ENCODE results near the gene HEMK1.
A peak's percentile ranks its signal among the peaks of the same experiment; 100 is the strongest.

The HEMK1 gene

DNA sequence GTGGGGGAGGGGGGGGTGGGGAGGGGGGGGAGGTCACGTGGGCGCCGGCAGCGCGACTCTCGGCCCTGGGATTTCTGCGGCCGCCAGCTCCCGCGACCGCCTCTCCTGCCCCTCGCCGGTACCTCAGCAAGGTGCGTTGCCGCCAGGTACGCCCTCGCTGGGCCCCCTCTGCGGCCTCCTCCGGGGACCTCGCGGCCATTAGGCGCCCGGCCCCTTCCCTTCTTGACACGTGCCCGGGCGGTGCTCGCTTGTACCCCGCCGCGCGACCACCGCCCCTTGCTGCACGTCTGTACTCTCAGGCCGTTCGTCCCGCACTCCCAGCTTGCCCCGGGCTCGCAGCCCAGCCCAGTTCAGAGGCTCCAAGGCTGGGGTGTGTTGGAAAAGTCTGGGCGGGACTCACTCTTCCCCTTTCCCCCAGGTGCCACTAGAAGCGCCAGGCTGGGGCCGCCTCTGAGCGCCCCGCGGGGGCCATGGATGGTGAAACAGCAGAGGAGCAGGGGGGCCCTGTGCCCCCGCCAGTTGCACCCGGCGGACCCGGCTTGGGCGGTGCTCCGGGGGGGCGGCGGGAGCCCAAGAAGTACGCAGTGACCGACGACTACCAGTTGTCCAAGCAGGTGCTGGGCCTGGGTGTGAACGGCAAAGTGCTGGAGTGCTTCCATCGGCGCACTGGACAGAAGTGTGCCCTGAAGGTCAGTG is 47.9 kb downstream of the HEMK1 start, which contains the start of gene MAPKAPK3:
Gene MAPKAPK3, plus strand, starts transcription at position 56 of the 696 bp plus-strand sequence. Its CDS starts 415 bp downstream, at position 471.
- peak in 1 of 2 experiments; percentile 64 for DNase-seq

DNA sequence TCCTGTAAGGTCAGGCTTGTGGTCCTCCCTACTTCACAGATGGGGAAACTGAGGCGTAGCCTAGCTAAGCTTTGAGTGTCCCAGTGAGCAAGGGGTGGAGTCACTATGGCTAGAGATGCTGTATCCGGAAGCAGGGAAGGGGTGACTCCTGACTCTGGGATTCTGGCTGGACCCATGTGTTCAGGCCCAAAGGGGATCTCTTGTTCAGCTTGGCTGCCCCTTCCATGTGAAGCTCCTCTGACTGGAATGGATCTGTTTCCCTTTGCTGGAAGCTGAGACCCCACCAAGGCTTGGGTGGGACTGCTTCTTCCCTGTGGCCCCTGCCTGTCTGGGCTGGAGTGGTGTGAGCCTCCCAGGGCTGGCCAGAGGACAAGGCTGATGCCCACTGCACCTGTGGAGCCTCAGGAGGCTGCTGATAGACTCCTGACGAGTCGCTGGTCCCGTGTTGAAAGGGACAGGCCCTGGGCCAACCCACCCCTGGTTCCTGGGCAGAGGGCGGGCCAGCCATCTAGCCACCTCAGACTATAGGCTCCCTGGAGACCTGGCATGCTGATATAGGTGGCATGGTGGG is 48.7 kb downstream of the HEMK1 start:
- DNase-seq, result peak in 1 of 2 experiments; percentile 35

DNA sequence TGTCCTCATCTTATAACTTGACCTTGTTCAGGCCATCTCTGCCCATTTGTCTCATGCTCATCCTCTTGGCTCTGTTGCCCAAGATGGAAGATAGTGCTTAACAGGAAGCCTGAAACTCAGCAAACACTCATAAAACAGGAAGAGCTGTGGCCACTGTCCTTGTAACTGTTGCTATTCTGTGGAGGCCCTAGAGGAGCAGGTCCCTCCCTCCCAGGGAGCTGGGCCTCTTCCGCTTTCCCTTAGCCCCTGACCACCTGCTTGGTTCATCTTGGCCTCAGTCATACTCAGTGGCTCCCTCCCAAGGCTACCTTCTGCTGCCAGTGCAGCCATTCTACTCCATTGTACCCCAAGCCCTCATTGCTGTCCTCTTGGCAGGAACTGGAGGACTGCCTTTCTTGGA is 51.1 kb downstream of the HEMK1 start:
- DNase-seq, result no peak

DNA sequence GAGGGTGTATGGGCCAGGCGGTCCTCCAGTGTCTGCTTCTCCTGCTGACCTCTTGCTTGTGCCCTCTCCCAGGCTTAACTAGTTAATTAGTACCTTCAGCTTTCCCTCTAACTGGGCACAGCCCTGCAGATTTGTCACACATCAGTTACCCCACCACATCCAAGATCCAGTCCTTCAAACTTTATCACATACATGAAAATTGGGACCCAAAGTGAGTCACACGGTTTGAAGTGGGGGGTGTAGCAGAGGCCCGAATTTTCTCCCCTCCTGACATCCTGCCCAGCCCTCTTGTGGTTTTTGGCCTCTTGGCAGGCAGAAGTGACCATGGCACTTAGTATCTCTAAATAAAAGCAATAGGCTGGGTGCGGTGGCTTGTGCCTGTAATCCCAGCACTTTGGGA is 51.5 kb downstream of the HEMK1 start:
- DNase-seq, result no peak

DNA sequence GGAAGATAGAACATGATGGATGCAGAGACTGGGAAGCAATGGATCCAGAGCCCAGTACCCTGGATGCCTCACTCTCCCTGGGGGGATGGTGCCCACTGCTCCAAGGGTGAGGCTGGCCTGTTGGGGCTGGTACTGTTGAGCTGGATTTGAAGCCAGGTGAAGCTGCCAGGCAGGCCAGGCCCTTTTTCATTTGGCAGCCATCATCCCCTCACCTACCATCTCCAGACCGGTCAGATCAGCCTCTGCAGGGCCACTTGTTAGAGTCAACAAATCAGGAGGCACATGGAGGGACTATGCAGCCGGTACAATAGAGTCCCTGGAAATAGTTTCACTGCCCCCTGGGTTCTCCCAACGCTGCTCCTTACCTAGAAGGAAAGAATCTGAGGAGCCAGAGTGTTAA is 53.6 kb downstream of the HEMK1 start:
- DNase-seq, result no peak

DNA sequence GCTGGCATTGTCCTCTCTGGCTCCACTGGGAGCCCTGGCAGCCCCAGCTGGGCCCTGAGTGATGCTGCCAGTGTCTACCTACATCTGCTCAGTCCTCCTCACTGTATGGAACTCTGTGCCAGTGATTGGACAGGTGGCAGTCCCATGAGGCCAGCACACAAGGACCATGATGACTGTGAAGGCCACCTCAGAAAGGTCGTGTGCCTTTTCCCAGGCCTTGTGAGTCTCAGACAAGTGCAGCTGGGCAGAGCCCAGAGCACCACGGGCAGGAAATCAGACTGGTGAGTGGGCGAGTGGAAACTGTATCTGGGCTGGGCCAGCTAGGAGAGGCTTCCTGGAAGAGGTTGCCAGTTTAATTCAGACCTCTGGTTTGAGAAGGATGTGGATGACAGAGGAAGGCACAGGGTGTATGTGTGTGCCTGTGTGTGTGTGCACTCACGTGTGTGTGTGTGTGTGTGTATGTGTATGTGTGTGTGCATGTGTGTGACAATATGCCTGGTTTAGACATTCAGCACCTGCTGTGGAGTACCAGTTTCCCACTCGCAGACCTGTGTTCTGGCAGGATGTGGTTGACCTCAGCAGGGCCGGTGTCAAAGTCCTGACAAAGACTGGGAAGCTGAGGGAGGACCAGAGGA is 54.6 kb downstream of the HEMK1 start:
- no peak for DNase-seq

DNA sequence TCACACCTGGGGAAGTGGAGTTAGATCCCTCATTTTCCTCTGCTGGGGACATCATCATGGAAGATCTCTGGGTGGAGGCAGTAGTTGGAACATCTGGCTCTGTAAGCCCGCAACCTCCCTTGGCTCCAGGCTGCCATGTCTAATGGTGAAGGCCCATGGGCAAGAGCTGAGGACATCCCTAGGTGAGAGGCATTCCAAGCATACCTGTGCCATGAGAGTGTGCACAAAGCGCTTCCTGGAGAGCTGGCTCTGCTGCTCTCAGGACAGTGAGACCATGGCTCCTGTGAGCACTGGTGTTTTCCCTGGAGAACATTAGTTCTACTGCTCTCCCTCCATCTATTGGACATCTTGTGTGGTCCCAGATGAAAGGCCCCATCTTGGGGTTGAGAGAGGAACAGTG is 55.3 kb downstream of the HEMK1 start:
- DNase-seq, result no peak

DNA sequence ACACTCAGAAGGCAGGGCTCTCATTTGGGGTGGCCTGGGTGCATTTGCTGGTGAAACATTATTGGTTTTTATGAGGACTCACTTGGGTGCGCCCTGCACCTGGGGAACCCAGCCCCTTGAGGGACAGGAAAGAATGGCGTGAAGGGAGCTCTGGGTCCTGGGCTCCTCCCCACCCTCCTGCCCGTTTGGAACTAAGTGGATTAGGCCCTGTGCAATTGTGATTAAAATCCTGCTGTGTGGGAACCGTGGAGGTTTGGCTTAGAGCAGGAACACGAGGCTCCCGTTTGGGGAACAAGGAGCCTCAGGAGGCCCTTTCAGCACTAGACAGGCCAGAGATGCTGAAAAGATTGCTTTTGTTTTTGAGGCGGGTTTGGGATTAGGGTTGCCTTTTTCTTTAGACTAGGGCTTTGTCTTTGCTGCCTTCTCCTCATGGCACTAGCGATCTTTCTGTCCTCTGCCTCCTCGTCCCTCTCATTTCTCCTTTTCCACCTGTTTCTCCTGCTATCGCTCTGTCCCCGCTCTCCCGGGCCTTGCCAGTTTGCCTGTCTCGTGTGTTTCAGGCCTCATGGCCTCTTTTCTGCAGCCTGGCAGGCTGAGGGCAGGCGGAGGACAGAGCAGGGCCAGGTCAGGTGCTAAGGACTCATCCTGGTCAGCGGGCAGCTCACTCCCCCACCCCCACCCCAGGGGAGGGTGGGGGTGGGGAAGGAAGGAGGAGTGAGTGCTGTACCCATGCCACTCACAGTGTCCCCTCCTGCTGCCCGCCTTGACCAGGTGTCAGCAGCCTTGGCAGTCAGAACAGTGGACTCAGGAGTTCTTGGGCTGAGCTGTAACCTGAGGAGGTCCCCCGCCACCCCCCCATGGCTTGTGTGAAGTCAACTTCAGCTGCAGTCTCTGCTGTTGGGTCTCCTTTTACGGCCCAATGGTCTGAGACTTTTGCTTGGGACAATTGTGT is 56.2 kb downstream of the HEMK1 start:
- no peak for DNase-seq

DNA sequence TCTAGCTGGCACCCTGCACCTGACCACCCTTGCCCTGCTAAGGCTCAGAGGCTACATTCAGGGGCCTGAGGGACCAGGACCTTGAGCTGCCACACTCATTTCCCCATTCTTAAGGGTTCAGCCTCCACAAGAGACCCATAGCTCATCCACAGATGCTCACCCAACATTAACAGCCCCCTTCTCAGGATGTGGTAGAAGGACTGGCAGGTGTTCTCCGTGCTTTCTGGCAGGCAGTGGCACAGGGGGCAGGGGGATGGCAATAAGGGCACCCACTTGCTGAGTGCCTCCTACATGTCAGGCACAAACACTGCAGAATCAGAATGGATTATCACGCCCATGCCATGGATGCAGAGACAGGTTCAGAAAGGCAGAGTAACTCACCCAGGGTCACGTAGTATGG is 57.1 kb downstream of the HEMK1 start:
- DNase-seq, result no peak

DNA sequence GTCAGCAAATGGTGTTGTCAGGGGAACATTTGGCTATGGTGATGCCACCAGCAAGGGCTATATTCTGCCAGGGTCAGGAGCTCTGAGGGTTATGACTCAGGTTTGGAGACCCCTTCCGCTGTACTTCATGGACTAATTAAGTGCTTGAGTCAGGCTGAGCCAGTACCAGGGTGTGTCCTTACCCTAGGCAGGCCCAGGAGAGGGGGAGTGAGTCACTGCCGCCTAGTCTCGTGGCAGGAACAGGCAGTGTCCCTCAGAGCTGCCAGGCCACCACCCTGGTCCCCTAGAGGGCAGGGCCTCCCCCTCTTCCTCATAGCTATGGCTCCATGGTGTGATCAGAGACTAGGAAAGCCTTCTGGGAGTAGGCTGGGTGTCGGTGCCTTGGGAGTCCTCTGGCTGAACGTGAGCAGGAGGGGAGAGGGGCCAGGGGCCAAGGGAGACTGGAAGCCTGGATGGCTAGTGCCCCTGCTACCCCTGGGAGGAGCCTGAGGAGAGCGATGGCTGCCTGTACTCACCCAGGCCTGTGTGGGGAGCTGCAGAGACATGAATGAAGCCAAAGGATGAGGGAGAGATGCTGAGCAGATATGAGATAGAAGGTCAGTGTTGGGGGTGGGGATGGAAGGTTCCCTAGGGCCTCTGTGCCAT is 58.2 kb downstream of the HEMK1 start:
- DNase-seq, result peak; percentile 27 to 33

DNA sequence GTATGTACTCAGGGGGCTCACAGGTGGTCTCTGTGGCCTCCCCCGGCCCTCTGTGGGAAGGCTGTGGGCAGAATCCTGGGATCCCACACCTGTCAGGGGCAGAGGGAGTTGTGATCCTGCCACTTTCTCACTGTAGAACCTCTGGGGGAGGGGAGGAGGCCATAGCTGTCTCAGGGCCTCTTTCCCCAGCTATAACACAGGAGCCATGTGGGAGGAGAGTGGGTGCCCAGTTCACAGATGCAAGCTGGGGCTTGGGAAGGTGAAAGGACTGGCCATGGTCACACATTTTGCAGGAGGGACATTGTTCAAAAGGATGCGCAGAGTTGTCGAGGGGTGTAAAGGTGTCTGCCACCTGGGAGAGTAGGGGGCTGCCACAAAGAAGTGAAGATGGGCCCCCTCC is 59.3 kb downstream of the HEMK1 start:
- no peak for DNase-seq

DNA sequence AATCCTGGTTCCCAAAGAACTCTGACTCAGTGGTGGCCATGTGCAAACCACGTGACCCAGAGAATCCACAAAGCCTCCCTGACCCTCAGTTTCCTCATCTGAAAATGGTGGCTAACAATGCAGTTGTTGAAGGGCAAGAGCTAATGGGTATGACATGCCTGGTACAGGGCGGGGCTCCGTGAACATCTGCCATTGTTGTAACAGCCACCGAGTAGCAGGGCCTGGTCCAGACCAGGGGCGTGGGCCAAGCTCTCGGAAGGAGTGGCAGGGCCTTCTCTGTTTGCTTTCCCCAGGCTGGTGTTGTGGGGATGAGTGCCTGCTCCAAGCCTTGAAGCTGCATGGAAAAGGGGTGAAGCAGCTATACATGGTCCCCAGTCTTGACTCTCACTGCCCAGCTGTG is 61.1 kb downstream of the HEMK1 start:
- no peak for DNase-seq

DNA sequence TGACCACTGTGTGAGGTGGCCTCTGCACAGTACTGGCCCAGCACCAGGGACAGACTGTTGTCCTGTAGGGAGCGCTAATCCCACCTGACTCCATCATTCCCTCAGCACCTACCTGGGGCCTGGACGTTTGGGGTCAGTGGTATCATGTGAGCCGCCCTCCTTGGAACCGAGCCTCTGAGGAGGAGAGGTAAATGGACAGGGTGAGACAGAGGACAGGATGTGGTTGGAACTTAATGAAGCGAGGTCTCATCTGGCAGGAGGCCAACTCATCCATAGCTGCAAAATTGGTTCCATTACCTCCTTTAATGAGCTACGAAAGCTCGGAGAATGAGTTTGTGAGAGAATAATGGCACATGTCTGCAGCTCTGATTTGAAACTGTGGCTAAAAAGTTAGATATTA is 61.6 kb downstream of the HEMK1 start:
- no peak for DNase-seq

DNA sequence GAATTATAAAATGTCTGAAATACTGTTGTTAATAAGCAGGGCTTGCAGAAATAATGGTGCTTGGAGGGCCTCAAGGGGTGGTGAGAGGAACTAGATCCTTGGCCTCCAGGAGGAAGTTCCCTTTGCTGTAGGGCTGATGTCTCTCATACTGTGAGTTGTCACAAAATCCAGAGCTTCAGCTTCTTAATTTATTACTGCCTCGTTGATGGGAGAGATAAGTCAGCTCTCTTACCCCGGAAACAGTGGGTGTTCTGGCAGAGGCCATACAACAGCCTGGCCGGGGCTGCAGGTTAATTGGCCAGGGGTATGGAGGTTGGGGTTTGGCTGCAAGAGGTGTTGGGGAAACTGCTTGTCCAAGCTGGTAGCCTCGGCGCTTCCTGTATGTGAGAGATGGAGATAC is 63.1 kb downstream of the HEMK1 start:
- DNase-seq, result no peak

DNA sequence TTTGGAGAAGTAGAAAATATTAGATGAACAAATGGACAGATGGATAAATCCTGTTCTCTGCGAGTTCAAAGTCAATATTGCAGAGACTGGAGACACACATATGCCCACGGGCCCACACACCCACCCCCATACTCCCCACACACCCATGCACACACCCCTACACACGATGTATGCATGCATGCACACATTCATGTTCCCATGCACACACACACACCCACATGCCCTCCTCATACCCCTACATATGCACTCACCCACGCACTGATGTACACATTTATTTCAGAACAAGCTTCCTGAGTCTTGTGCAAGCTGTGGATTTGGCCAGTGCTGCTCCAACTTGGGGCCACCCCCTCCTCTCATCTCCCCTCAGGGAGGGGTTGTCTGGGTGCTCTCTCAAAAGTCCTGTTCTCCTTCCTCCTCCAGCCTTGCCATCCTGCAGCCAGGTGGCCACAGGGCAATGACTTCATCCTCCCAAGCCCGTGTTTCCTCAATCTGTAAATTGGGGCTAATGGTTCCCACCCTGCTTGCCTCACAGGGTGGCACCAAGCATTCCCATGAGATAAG is 64.0 kb downstream of the HEMK1 start:
- no peak for DNase-seq

DNA sequence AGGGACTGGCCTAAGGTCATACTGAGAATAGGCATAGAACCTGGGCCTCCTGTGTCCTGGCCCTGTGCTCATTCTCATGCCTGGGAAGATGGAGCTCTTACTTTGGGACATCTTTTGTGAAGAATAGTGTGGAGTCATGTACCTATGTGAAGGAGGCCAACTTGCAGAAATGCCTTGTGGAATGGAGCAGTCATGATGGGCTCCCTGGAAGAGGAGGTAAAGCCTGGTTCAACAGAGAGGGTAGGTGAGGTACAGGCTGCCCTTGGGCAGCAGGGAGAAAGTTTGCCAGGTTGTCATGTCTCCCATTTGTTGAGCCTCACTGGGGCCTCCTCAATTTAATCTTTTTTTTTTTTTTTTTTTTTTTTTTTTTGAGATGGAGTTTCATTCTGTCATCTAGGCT is 65.7 kb downstream of the HEMK1 start:
- no peak for DNase-seq

DNA sequence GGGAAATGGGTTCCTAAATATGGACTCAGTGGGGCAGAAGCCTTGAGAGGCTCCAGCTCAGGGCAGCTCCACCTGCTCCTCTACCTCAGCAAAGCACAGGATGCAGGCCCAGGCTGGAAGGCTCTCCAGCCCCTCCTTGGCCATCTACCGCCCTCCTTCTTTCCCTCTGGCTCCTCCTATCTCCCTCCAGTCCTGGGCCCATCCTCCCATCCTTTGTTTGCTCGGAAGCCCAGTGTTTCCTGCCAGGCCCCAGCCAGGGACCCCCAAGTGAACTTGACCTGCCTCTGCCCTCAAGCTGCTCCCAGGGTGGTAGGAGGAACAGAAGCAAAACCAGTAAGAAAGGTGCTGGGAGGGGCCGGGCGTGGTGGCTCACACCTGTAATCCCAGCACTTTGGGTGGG is 67.7 kb downstream of the HEMK1 start:
- no peak for DNase-seq

DNA sequence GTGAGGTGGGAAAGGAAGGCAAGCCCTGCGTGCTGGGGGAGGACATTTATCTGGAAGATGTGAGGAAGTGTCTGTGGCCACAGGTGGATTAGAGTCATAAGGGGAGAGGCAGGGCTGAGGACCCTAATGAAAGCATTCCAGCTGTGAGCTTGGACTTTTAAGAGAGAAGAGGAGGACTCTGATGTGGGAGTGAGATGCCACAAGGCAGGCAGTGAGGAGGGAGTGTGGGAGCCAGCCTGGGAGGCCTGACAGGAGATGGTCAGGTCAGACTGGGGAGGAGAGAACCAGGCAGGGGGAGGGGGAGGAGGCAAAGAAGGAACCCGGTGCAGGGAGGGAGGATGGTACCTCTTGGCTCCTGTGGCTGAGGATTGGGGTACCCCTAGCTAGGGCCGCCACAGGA is 68.6 kb downstream of the HEMK1 start:
- no peak for DNase-seq

DNA sequence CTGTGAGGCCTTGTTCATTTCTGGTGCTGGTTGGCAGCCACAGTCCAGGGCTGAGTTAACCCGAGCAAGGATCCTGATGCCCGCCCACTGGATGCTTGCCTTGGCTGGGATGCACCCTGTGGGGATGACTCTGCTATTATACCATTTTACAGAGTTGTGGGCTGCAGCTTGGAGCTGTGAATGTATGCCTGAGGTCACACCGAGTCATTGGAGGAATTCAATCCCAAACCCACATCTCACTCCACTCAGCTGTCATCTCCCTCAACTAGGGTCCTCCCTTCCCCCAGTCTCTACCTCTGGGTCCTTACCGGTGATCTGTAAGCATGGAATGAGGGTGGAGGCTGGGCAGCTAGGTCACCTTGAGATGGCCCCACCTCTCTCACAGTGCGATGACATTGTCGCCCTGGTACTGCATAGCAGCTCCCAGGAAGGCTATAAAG is 69.8 kb downstream of the HEMK1 start:
- no peak for DNase-seq

DNA sequence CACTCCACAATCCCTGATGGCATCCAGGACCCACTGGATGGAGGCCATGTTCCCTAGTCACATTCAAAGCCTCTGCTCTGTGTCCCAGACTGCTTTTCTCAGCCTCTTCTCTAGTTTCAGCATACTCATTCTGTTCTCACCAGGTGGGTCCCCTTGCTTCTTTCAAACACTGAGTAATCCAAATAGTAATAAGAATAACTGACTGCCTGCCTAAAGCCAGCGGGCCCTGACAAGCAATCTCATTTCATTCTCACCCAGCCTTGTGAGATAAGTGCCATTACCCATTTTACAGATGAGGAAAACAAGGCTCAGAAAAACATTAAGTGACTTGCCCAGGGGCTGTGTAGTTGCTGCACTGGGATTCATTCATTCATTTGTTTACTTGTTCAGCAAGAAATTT is 73.1 kb downstream of the HEMK1 start:
- DNase-seq, result no peak

DNA sequence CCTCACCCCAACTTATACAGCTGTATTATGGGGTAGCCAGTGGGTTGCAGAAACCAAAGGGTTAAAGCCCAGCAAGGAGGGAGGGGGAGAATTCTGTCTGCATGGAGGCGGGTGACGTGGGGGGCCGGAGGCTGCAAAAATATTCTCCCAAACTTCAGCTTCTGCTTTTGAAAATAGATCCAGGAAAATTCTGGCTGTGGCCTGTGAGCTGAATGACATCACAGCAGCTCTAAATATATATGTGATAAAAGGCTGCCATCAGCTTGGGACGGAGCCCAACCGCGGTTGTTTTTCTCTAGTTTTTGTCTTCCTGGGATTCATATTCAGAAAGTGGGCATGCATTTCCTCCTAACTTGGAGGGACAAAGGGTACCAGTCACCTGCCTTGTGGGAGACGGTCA is 75.2 kb downstream of the HEMK1 start:
- no peak for DNase-seq

DNA sequence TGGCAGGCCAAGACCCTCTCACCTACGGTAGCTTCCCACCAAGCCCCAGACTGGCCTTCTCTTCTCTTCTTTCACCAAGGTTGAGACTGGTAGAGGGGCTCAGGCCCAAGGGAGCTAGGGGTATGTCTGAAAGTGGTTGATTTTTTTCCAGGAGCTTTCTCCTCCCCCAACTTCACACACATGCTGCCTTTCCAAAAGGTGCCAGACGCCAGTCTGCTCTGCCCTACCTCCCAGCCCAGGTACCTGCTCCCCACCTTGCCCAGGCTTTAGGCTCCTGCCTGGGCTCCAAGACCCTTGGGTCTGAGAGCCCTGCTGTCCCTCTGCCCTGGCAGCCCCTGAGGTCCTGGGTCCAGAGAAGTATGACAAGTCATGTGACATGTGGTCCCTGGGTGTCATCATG is 76.1 kb downstream of the HEMK1 start:
- DNase-seq, result no peak

Data from NCI-H524 (cell line).